Right lobe of liver (tissue), 6 donors: Measurements from ENCODE around the gene ACTRT2. TPM values are rescaled to one million over a fixed set of nuclear protein-coding genes. Genes with fewer than 3 reads are reported as not detected.

ENCODE experiments used
- ATAC-seq, 4 donors: fragments of 200-7000 bp; cut with Tn5 transposase; one replicate each; pipeline ENCODE4 v1.9.1; 2020; ENCODE audit warnings: mild to moderate bottlenecking in 4 of 4, moderate library complexity in 4 of 4
- DNase-seq, 3 donors: peaks; one replicate each; pipeline ENCODE4 v3.0.0-alpha.2; 2020
- H3K27ac ChIP-seq, 3 donors: fragments of 200-600 bp; one replicate each; pipeline ENCODE4 v1.8.0; 2022
- H3K27me3 ChIP-seq, 2 donors: fragments of 200-600 bp; one replicate each; pipeline ENCODE4 v1.8.0; 2022
- H3K36me3 ChIP-seq, 4 donors: fragments of 200-600 bp; sonication (generic) in 1 of 4; one replicate each; pipeline versions ENCODE4 v1.5.1 to v1.8.0; 2017 to 2022; ENCODE audit warnings: control low read depth in 1 of 4
- H3K4me1 ChIP-seq, 4 donors: fragments of 200-600 bp; sonication (generic) in 1 of 4; one replicate each; pipeline versions ENCODE4 v1.5.1 to v1.8.0; 2017 to 2022; ENCODE audit warnings: control low read depth in 1 of 4
- H3K4me3 ChIP-seq, 3 donors: fragments of 200-600 bp; one replicate each; pipeline ENCODE4 v1.8.0; 2022
- H3K9me3 ChIP-seq, 4 donors: fragments of 200-600 bp; sonication (generic) in 1 of 4; one replicate each; pipeline versions ENCODE4 v1.5.1 to v1.8.0; 2017 to 2022; ENCODE audit warnings: control low read depth in 1 of 4
- POLR2A ChIP-seq: fragments of 450-650 bp; IDR thresholded peaks from one replicate; pipeline ENCODE4 v1.6.1; 2017; ENCODE audit warnings: antibody characterized with exemption, mild to moderate bottlenecking
- WGBS: methylation state at CpG from one replicate; pipeline ENCODE4 v1.1.6; 2018; ENCODE audit warnings: low coverage, low lambda C conversion rate; ENCODE audit not compliant: insufficient coverage; ENCODE audit errors: missing lambda C conversion rate; 5-methylcytosine and 5-hydroxymethylcytosine counted together
- intact Hi-C, 2 donors: fragments of 100-400 bp; cut with DNase I; formaldehyde crosslinking; loops; one replicate each; pipeline versions ENCODE4 v1.11.2 to v1.14.1; 2022
- total RNA-seq, 6 experiments: library from RNA; depleted of rRNA in 2 of 6; stranded (reverse); fragments of >200 nt in 2 of 6; fragmentation: NEBNext Ultra II Directional in 3 of 6; extraction: Animal tissue kit (Norgen Biotek cat#: 25700) in 3 of 6; gene quantifications; one replicate each; pipeline versions ENCODE4 v1.1.0 to v1.2.4, GENCODE V29; 2016 to 2023
- TF ChIP-seq, protein P1 (sequence below), 4 donors: fragments of 200-600 bp in 3 of 4; fragments of 450-650 bp in 1 of 4; IDR thresholded peaks; one replicate each; pipeline versions ENCODE4 v1.5.1 to v1.8.0; 2016 to 2022; ENCODE audit warnings: antibody characterized with exemption in 4 of 4, mild to moderate bottlenecking in 2 of 4
- donor health status: DM: no; HTN: yes; CAD: no.
- donor health status: DM: no; HTN: no; CAD: no.
- donor health status: DM: no; HTN: no; CAD: no.
- donor health status: DM: no; HTN: yes; CAD: no.
- donor health status: DM: no; HTN: yes; CAD: no.

ACTRT2 gene
- total RNA-seq, 6 experiments from 2014 or later = not detected

DNA sequence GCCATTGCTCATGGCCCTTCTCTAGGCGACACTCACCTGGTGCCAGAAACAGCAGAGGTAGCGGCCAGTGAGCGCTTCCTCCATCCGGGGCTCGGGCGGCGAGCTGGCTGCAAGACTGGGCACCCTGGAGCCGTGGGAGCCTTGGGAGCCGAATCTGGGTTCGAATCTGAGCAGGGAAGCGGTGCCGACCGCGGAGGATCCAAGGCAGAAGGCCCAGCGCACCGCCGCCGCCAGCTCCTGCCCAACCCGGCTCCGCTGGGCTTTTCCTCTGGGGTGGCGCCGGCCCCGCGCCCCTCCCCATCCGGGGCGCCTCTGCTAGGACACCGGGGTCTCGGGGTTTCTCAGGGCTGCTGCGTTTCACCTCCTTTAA lies 46.0 kb downstream of the ACTRT2 start:
- no CpG with 5 or more reads among the region's 29 CpGs for WGBS
- Histone ChIP-seq H3K27me3 (peaks cover 0 to 46% of the 10 kb centered on the region in 2 donors), H3K4me1 (peaks cover 0 to 23% (median 3%) of the 10 kb centered on the region in 4 donors), H3K4me3 (no peak overlapping the region), H3K9me3 (no peaks in the 10 kb centered on the region), H3K27ac (no peak overlapping the region), H3K36me3 (no peaks in the 10 kb centered on the region)
- ATAC-seq (no peak), DNase-seq (peak in 2 of 3 donors; percentile 14 to 43)
- intact Hi-C loops = loop anchor here in 1 of 2 donors (5.0 kb wide), 1 partner anchor 215 kb away; no protein-coding TSS in a partner anchor
- TF ChIP-seq, protein P1, sequence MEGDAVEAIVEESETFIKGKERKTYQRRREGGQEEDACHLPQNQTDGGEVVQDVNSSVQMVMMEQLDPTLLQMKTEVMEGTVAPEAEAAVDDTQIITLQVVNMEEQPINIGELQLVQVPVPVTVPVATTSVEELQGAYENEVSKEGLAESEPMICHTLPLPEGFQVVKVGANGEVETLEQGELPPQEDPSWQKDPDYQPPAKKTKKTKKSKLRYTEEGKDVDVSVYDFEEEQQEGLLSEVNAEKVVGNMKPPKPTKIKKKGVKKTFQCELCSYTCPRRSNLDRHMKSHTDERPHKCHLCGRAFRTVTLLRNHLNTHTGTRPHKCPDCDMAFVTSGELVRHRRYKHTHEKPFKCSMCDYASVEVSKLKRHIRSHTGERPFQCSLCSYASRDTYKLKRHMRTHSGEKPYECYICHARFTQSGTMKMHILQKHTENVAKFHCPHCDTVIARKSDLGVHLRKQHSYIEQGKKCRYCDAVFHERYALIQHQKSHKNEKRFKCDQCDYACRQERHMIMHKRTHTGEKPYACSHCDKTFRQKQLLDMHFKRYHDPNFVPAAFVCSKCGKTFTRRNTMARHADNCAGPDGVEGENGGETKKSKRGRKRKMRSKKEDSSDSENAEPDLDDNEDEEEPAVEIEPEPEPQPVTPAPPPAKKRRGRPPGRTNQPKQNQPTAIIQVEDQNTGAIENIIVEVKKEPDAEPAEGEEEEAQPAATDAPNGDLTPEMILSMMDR (IDR thresholded peaks at IDR 0.05) = no peak
- no peak for TF ChIP-seq POLR2A

- WGBS = 3% methylated on average over 18 of the region's 97 CpGs
- Histone ChIP-seq H3K36me3 (no peaks in the 10 kb centered on the region), H3K4me1 (peaks cover 0 to 23% (median 3%) of the 10 kb centered on the region in 4 donors), H3K27ac (no peak overlapping the region), H3K4me3 (peak overlapping the region in 2 of 3 donors; percentile 2 to 24), H3K9me3 (no peaks in the 10 kb centered on the region), H3K27me3 (peaks cover 0 to 39% of the 10 kb centered on the region in 2 donors)
- ATAC-seq (no peak), DNase-seq (peak in 2 of 3 donors; percentile 21 to 48)
- TF ChIP-seq, protein P1 (IDR thresholded peaks at IDR 0.05) = no peak
- no peak for TF ChIP-seq POLR2A
- intact Hi-C loops = loop anchor here in 1 of 2 donors (5.0 kb wide), 1 partner anchor 214 kb away; no protein-coding TSS in a partner anchor
Measured at GRCh38 chr1:3067671-3068563, 46.6 kb downstream of the ACTRT2 start.

GRCh38 chr1:3068564-3069431 lies 47.5 kb downstream of the ACTRT2 start, which contains the start of gene PRDM16:
PRDM16 (plus strand) TSS chr1:3069203; CDS start chr1:3069260, 57 bp downstream.
- no peaks in the 10 kb centered on the region for H3K9me3 ChIP-seq
- H3K4me1 ChIP-seq = peaks cover 0 to 17% (median under 1%) of the 10 kb centered on the region in 4 donors
- ATAC-seq (no peak), DNase-seq (peak in 2 of 3 donors; percentile 26 to 53)
- 2% methylated on average over 43 of the region's 106 CpGs for WGBS
- TF ChIP-seq, protein P1 (IDR thresholded peaks at IDR 0.05) = no peak
- TF ChIP-seq POLR2A = no peak
- intact Hi-C loops = loop anchor here in 1 of 2 donors (5.0 kb wide), 1 partner anchor 214 kb away; no protein-coding TSS in a partner anchor
- no peaks in the 10 kb centered on the region for H3K36me3 ChIP-seq
- H3K27me3 ChIP-seq = peaks cover 0 to 35% of the 10 kb centered on the region in 2 donors
- H3K4me3 ChIP-seq = peak within 1 kb of the TSS; percentile 62 to 65 (median 63)
- H3K27ac ChIP-seq = no peak within 1 kb of the TSS
